Ovary (tissue), 9 donors: ENCODE measurements around the gene LIFR. TPM values are rescaled to one million over a fixed set of nuclear protein-coding genes. Genes with fewer than 3 reads are reported as not detected.

Experiments used
- DNase-seq, 5 donors: peaks; one replicate each; pipeline ENCODE4 v3.0.0-alpha.2; 2019 to 2020
- H3K27ac ChIP-seq, 2 donors: fragments of 200-600 bp; one replicate each; pipeline versions ENCODE4 v1.5.1 to v1.8.0; 2019 to 2022
- H3K27me3 ChIP-seq: fragments of 200-600 bp; one replicate; pipeline ENCODE4 v1.8.0; 2022
- H3K36me3 ChIP-seq: fragments of 200-600 bp; sonication (generic); one replicate; pipeline ENCODE4 v1.5.1; 2019
- H3K4me1 ChIP-seq: one replicate; pipeline ENCODE4 v1.8.1; 2013; ENCODE audit warnings: mild to moderate bottlenecking, moderate library complexity; ENCODE audit not compliant: insufficient read depth
- H3K4me3 ChIP-seq: fragments of 200-600 bp; sonication (generic); one replicate; pipeline ENCODE4 v1.5.1; 2017
- H3K9me3 ChIP-seq, 2 donors: fragments of 200-600 bp in 1 of 2; sonication (generic) in 1 of 2; one replicate each; pipeline versions ENCODE4 v1.5.1 to v1.8.1; 2013 to 2019; ENCODE audit warnings: mild to moderate bottlenecking in 1 of 2, moderate library complexity in 1 of 2
- CTCF ChIP-seq, 3 donors: fragments of 450-650 bp in 2 of 3; fragments of 200-600 bp in 1 of 3; IDR thresholded peaks; one replicate each; pipeline versions ENCODE4 v1.5.1 to v1.8.0; 2016 to 2022; ENCODE audit warnings: antibody characterized with exemption in 3 of 3, mild to moderate bottlenecking in 1 of 3
- EP300 ChIP-seq: sonication (generic); formaldehyde crosslinking; IDR thresholded peaks from one replicate; pipeline ENCODE4 v1.6.1; 2017; ENCODE audit warnings: antibody characterized with exemption
- POLR2A ChIP-seq: fragments of 450-650 bp; IDR thresholded peaks from one replicate; pipeline ENCODE4 v1.6.1; 2017; ENCODE audit warnings: antibody characterized with exemption, mild to moderate bottlenecking, moderate library complexity
- WGBS, 3 donors: extraction: QIAGEN DNeasy Blood & Tissue Kit in 1 of 3; methylation state at CpG; one replicate each; pipeline versions ENCODE4 v1.1.5 to v1.1.7; 2013 to 2017; 5-methylcytosine and 5-hydroxymethylcytosine counted together
- intact Hi-C, 4 donors: fragments of 100-400 bp; cut with DNase I; formaldehyde crosslinking; loops; one replicate each; pipeline versions ENCODE4 v1.11.0 to v1.15.1; 2022 to 2023
- polyA plus RNA-seq, 2 donors: library from polyadenylated mRNA; stranded (reverse); fragments of 200-250 nt in 1 of 2; fragments of 350-450 nt in 1 of 2; fragmentation: Illumina TruSeq in 1 of 2; extraction: RNeasy Lipid Tissue Mini Kit (QIAGEN cat#74804) in 1 of 2; gene quantifications; one replicate each; pipeline ENCODE4 v1.2.3, GENCODE V29; 2013 to 2014
- total RNA-seq, 7 donors: library from RNA; depleted of rRNA in 2 of 7; stranded (reverse); fragments of >200 nt in 2 of 7; fragmentation: NEBNext Ultra II Directional in 3 of 7; extraction: Animal tissue kit (Norgen Biotek cat#: 25700) in 3 of 7; gene quantifications; one replicate each; pipeline versions ENCODE4 v1.1.0 to v1.2.4, GENCODE V29; 2016 to 2023
- donor health status: DM: no; HTN: no; CAD: no; lungs with moderate emphysema.
- donor health status: DM: no; HTN: no; CAD: no.
- donor health status: Bipolar disorder and iron deficiency.
- donor health status: DM: yes; HTN: yes; CAD: no.
- donor health status: DM: no; HTN: no; CAD: no.
- donor health status: DM: yes; HTN: yes; CAD: no.

The LIFR gene
- total and polyA plus RNA-seq, 9 donors: 17.3 to 143 (median 89.3) TPM

GRCh38 chr5:38456657-38457399 lies 99.6 kb downstream of the LIFR start:
- intact Hi-C loops: no loop called here
- no peaks in the 10 kb centered on the region for H3K4me1 ChIP-seq
- H3K27me3 ChIP-seq: no peaks in the 10 kb centered on the region
- 84 to 89% (median 85%) methylated on average over 4 of the region's 4 CpGs for WGBS, 3 donors
- no peaks in the 10 kb centered on the region for H3K9me3 ChIP-seq
- no peak overlapping the region for H3K4me3 ChIP-seq
- H3K27ac ChIP-seq: no peak overlapping the region
- TF ChIP-seq EP300 (no peak), CTCF (IDR thresholded peaks at IDR 0.05) (no peak), POLR2A (no peak)
- no peak for DNase-seq
- no peaks in the 10 kb centered on the region for H3K36me3 ChIP-seq

- H3K27me3 ChIP-seq: no peaks in the 10 kb centered on the region
- no peaks in the 10 kb centered on the region for H3K9me3 ChIP-seq
- no peaks in the 10 kb centered on the region for H3K36me3 ChIP-seq
- TF ChIP-seq POLR2A: no peak
- TF ChIP-seq CTCF (IDR thresholded peaks at IDR 0.05): no peak
- TF ChIP-seq EP300: no peak
- 84 to 92% (median 88%) methylated on average over 8 of the region's 8 CpGs for WGBS, 3 donors
- intact Hi-C loops: no loop called here
- DNase-seq: no peak
- no peak overlapping the region for H3K4me3 ChIP-seq
- H3K4me1 ChIP-seq: no peaks in the 10 kb centered on the region
- H3K27ac ChIP-seq: no peak overlapping the region
These were observed 100.6 kb downstream of the LIFR start for GRCh38 chr5:38455796-38456330.

- Histone ChIP-seq H3K36me3 (no peaks in the 10 kb centered on the region), H3K4me1 (no peaks in the 10 kb centered on the region), H3K9me3 (no peaks in the 10 kb centered on the region), H3K27me3 (no peaks in the 10 kb centered on the region), H3K27ac (no peak overlapping the region), H3K4me3 (no peak overlapping the region)
- no peak for DNase-seq
- TF ChIP-seq POLR2A: no peak
- no peak for TF ChIP-seq CTCF (IDR thresholded peaks at IDR 0.05)
- TF ChIP-seq EP300: no peak
- intact Hi-C loops: no loop called here
- 93 to 96% (median 93%) methylated on average over 11 of the region's 11 CpGs for WGBS, 3 donors
These were observed 102.5 kb downstream of the LIFR start for GRCh38 chr5:38453921-38454320.

GRCh38 chr5:38453506-38453905 lies 102.9 kb downstream of the LIFR start:
- Histone ChIP-seq H3K4me3 (no peak overlapping the region), H3K4me1 (peaks cover 2% of the 10 kb centered on the region), H3K27me3 (no peaks in the 10 kb centered on the region), H3K27ac (no peak overlapping the region), H3K36me3 (no peaks in the 10 kb centered on the region), H3K9me3 (no peaks in the 10 kb centered on the region)
- intact Hi-C loops: no loop called here
- no peak for TF ChIP-seq POLR2A
- no peak for TF ChIP-seq EP300
- TF ChIP-seq CTCF (IDR thresholded peaks at IDR 0.05): no peak
- WGBS, 3 donors: 82 to 93% (median 84%) methylated on average over 3 of the region's 3 CpGs
- DNase-seq: no peak
